Thyroid gland (tissue), 4 donors: ENCODE results near the gene VPS51.

Source experiments
- CTCF ChIP-seq, 6 experiments: fragments of 200-600 bp in 3 of 6; fragments of 450-650 bp in 3 of 6; sonication (generic) in 3 of 6; IDR thresholded peaks; one replicate each; pipeline ENCODE4 v1.5.1; 2016 to 2019; ENCODE audit warnings: antibody characterized with exemption in 6 of 6, mild to moderate bottlenecking in 2 of 6, inconsistent platforms in 1 of 6, moderate library complexity in 1 of 6
- POLR2A ChIP-seq, 2 donors: fragments of 450-650 bp; IDR thresholded peaks; one replicate each; pipeline ENCODE4 v1.6.1; 2017; ENCODE audit warnings: antibody characterized with exemption in 2 of 2, mild to moderate bottlenecking in 2 of 2, moderate library complexity in 1 of 2

GRCh38 chr11:65136515-65137096 is 40.6 kb downstream of the VPS51 start:
- TF ChIP-seq POLR2A (IDR thresholded peaks at IDR 0.05) (no peak), CTCF (IDR thresholded peaks at IDR 0.05) (no peak)
